Tibial nerve (tissue), 4 donors: ENCODE results near the gene PCDHB9. TPM values are rescaled to one million over a fixed set of nuclear protein-coding genes. Genes with fewer than 3 reads are reported as not detected.
"Not testable (repeated sequence)": the region's sequence is repeated elsewhere in the genome, so short reads cannot be mapped to it uniquely, and the experiment has no call there.

Experiments
- DNase-seq, 2 donors: peaks; one replicate each; pipeline ENCODE4 v3.0.0-alpha.2; 2019; ENCODE audit warnings: low spot score in 2 of 2
- H3K27ac ChIP-seq, 4 donors: fragments of 200-600 bp; sonication (generic) in 3 of 4; one replicate each; pipeline ENCODE4 v1.5.1; 2017 to 2019; ENCODE audit warnings: mild to moderate bottlenecking in 1 of 4
- H3K27me3 ChIP-seq, 2 donors: fragments of 200-600 bp; sonication (generic) in 1 of 2; one replicate each; pipeline versions ENCODE4 v1.5.1 to v1.6.0; 2017 to 2019
- H3K36me3 ChIP-seq, 3 donors: fragments of 200-600 bp; sonication (generic); one replicate each; pipeline ENCODE4 v1.5.1; 2018 to 2019
- H3K4me1 ChIP-seq, 4 donors: fragments of 200-600 bp; sonication (generic) in 3 of 4; one replicate each; pipeline ENCODE4 v1.5.1; 2017 to 2019
- H3K4me3 ChIP-seq, 4 donors: fragments of 200-600 bp; sonication (generic) in 3 of 4; one replicate each; pipeline ENCODE4 v1.5.1; 2017 to 2019; ENCODE audit warnings: mild to moderate bottlenecking in 1 of 4, moderate library complexity in 1 of 4
- H3K9me3 ChIP-seq, 4 donors: fragments of 200-600 bp; sonication (generic) in 3 of 4; one replicate each; pipeline ENCODE4 v1.5.1; 2017 to 2019
- CTCF ChIP-seq, 5 experiments: fragments of 200-600 bp in 3 of 5; fragments of 450-650 bp in 2 of 5; sonication (generic) in 3 of 5; IDR thresholded peaks; one replicate each; pipeline ENCODE4 v1.5.1; 2016 to 2019; ENCODE audit warnings: antibody characterized with exemption in 5 of 5, mild to moderate bottlenecking in 3 of 5, moderate library complexity in 2 of 5
- EP300 ChIP-seq, 2 donors: sonication (generic); formaldehyde crosslinking; IDR thresholded peaks; one replicate each; pipeline ENCODE4 v1.6.1; 2017; ENCODE audit warnings: antibody characterized with exemption in 2 of 2, mild to moderate bottlenecking in 1 of 2
- POLR2A ChIP-seq, 2 donors: fragments of 450-650 bp; IDR thresholded peaks; one replicate each; pipeline ENCODE4 v1.6.1; 2017; ENCODE audit warnings: antibody characterized with exemption in 2 of 2, mild to moderate bottlenecking in 2 of 2, moderate library complexity in 2 of 2
- WGBS, 2 donors: methylation state at CpG; one replicate each; pipeline ENCODE4 v1.1.5; 2018; 5-methylcytosine and 5-hydroxymethylcytosine counted together
- total RNA-seq, 4 donors: library from RNA; depleted of rRNA; stranded (reverse); fragments of >200 nt; gene quantifications; one replicate each; pipeline ENCODE4 v1.1.0, GENCODE V29; 2016

The PCDHB9 gene
- total RNA-seq, 4 donors from 2014 or later = 4.6 to 9.2 (median 7.4) TPM

GRCh38 chr5:141155540-141156374, 31.2 kb upstream of the PCDHB9 start:
- Histone ChIP-seq H3K27ac (no peak overlapping the region), H3K4me1 (no peaks in the 10 kb centered on the region), H3K4me3 (no peak overlapping the region), H3K27me3 (no peaks in the 10 kb centered on the region), H3K9me3 (peaks cover 0 to 99% (median 28%) of the 10 kb centered on the region in 4 donors), H3K36me3 (no peaks in the 10 kb centered on the region)
- no peak for TF ChIP-seq EP300 (IDR thresholded peaks at IDR 0.05)
- no peak for TF ChIP-seq POLR2A (IDR thresholded peaks at IDR 0.05)
- TF ChIP-seq CTCF (IDR thresholded peaks at IDR 0.05) = no peak
- 33 to 47% methylated on average over 21 of the region's 21 CpGs for WGBS, 2 donors
- no peak for DNase-seq

- 40 to 58% methylated on average over 10 to 22 of the region's 38 CpGs for WGBS, 2 donors
- H3K36me3 ChIP-seq, H3K27me3 ChIP-seq, H3K27ac ChIP-seq, H3K4me1 ChIP-seq, DNase-seq, H3K4me3 ChIP-seq: not testable (repeated sequence)
- peaks cover 0 to 97% (median 28%) of the 10 kb centered on the region in 4 donors for H3K9me3 ChIP-seq
These were observed 29.6 kb upstream of the PCDHB9 start for GRCh38 chr5:141157356-141157755.

GRCh38 chr5:141157901-141158300, 29.1 kb upstream of the PCDHB9 start:
- H3K27ac ChIP-seq, H3K4me1 ChIP-seq, H3K4me3 ChIP-seq, H3K36me3 ChIP-seq, DNase-seq, H3K27me3 ChIP-seq: not testable (repeated sequence)
- peaks cover 0 to 97% (median 29%) of the 10 kb centered on the region in 4 donors for H3K9me3 ChIP-seq
- WGBS, 2 donors = 41 to 44% methylated on average over 14 to 23 of the region's 28 CpGs

GRCh38 chr5:141172381-141173204, 14.4 kb upstream of the PCDHB9 start, which contains the start of gene PCDHB7:
TSS of gene PCDHB7 (plus strand) at chr5:141172644. CDS start at chr5:141172836, 192 bp downstream.
- TF ChIP-seq POLR2A (IDR thresholded peaks at IDR 0.05) (no peak), EP300 (IDR thresholded peaks at IDR 0.05) (no peak), CTCF (IDR thresholded peaks at IDR 0.05) (peak in 4 of 5 experiments; percentile 9 to 33 (median 28))
- peak within 1 kb of the TSS in 1 of 4 donors; percentile 34 for H3K4me3 ChIP-seq
- WGBS, 2 donors = 31 to 48% methylated on average over 20 of the region's 20 CpGs
- H3K27ac ChIP-seq = peak within 1 kb of the TSS in 1 of 4 donors; percentile 18
- no peaks in the 10 kb centered on the region for H3K27me3 ChIP-seq
- no peak for DNase-seq
- H3K4me1 ChIP-seq = no peaks in the 10 kb centered on the region
- H3K36me3 ChIP-seq = peaks cover 0 to 13% (median 0%) of the 10 kb centered on the region in 3 donors
- peaks cover 0 to 79% (median 26%) of the 10 kb centered on the region in 4 donors for H3K9me3 ChIP-seq

- WGBS, 2 donors = 53 to 62% methylated on average over 62 to 72 of the region's 79 CpGs
- not testable (repeated sequence) for H3K27me3 ChIP-seq
- H3K9me3 ChIP-seq = peaks cover 0 to 82% (median 33%) of the 10 kb centered on the region in 4 donors
These were observed 12.5 kb upstream of the PCDHB9 start for GRCh38 chr5:141174291-141175104.

GRCh38 chr5:141175933-141176332, 11.0 kb upstream of the PCDHB9 start:
- DNase-seq = no peak
- no peak overlapping the region for H3K27ac ChIP-seq
- no peak for TF ChIP-seq EP300 (IDR thresholded peaks at IDR 0.05)
- TF ChIP-seq POLR2A (IDR thresholded peaks at IDR 0.05) = no peak
- TF ChIP-seq CTCF (IDR thresholded peaks at IDR 0.05) = no peak
- H3K27me3 ChIP-seq = peaks cover 0 to 8% of the 10 kb centered on the region in 2 donors
- no peaks in the 10 kb centered on the region for H3K4me1 ChIP-seq
- no peak overlapping the region for H3K4me3 ChIP-seq
- H3K36me3 ChIP-seq = peaks cover 0 to 16% (median 0%) of the 10 kb centered on the region in 3 donors
- H3K9me3 ChIP-seq = peaks cover 0 to 89% (median 31%) of the 10 kb centered on the region in 4 donors
- WGBS, 2 donors = 64 to 69% methylated on average over 1 of the region's 1 CpG

More at GRCh38 chr5:141174291-141175104, 12.5 kb upstream of the PCDHB9 start:
- H3K36me3 ChIP-seq = peaks cover 0 to 16% (median 0%) of the 10 kb centered on the region in 3 donors
- H3K4me1 ChIP-seq, H3K27ac ChIP-seq, DNase-seq, H3K4me3 ChIP-seq: not testable (repeated sequence)

- WGBS, 2 donors = 31 to 42% methylated on average over 14 to 18 of the region's 18 CpGs
- H3K27ac ChIP-seq, H3K4me3 ChIP-seq, H3K27me3 ChIP-seq, DNase-seq, H3K4me1 ChIP-seq: not testable (repeated sequence)
- Histone ChIP-seq H3K36me3 (peaks cover 0 to 16% (median 0%) of the 10 kb centered on the region in 3 donors), H3K9me3 (peaks cover 0 to 89% (median 35%) of the 10 kb centered on the region in 4 donors)
These were observed 9.3 kb upstream of the PCDHB9 start, which contains the start of gene PCDHB8 for GRCh38 chr5:141177577-141178191. TSS of gene PCDHB8 (plus strand) at chr5:141177790. CDS start at chr5:141178035, 245 bp downstream.

GRCh38 chr5:141179371-141179770, 7.6 kb upstream of the PCDHB9 start:
- H3K27ac ChIP-seq, DNase-seq, H3K4me3 ChIP-seq, H3K4me1 ChIP-seq, H3K27me3 ChIP-seq: not testable (repeated sequence)
- Histone ChIP-seq H3K36me3 (peaks cover 0 to 12% (median 0%) of the 10 kb centered on the region in 3 donors), H3K9me3 (peaks cover 0 to 88% (median 36%) of the 10 kb centered on the region in 4 donors)
- WGBS, 2 donors = 45 to 58% methylated on average over 32 to 34 of the region's 39 CpGs
